ENCODE data around the gene DNAJC3.
A peak's percentile ranks its signal among the peaks of the same experiment; 100 is the strongest.
"Not testable (repeated sequence)": the region's sequence is repeated elsewhere in the genome, so short reads cannot be mapped to it uniquely, and the experiment has no call there.

The DNAJC3 gene

GRCh38 chr13:95676105-95676761 lies 706 bp upstream of the DNAJC3 start:
- peak; percentile 73 to 74 for DNase-seq

- no peak for DNase-seq
Measured at GRCh38 chr13:95677564-95678266, 776 bp downstream of the DNAJC3 start.

- DNase-seq, result no peak
Measured at GRCh38 chr13:95678967-95679366, 2.0 kb downstream of the DNAJC3 start.

GRCh38 chr13:95679722-95680121 lies 2.8 kb downstream of the DNAJC3 start:
- DNase-seq, result no peak

- DNase-seq, result no peak
Measured at GRCh38 chr13:95684418-95684817, 7.5 kb downstream of the DNAJC3 start.

GRCh38 chr13:95684960-95685359 lies 8.0 kb downstream of the DNAJC3 start:
- not testable (repeated sequence) for DNase-seq

GRCh38 chr13:95689582-95689926 lies 12.6 kb downstream of the DNAJC3 start:
- no peak for DNase-seq

GRCh38 chr13:95690986-95691385 lies 14.0 kb downstream of the DNAJC3 start:
- not testable (repeated sequence) for DNase-seq

- DNase-seq, result no peak
Measured at GRCh38 chr13:95697052-95697680, 20.2 kb downstream of the DNAJC3 start.

- DNase-seq, result peak; percentile 73 to 80
Measured at GRCh38 chr13:95698047-95698749, 21.3 kb downstream of the DNAJC3 start.

- DNase-seq, result no peak
Measured at GRCh38 chr13:95703576-95703975, 26.6 kb downstream of the DNAJC3 start.

GRCh38 chr13:95704510-95704909 lies 27.6 kb downstream of the DNAJC3 start:
- DNase-seq, result peak; percentile 19 to 52

GRCh38 chr13:95706356-95706755 lies 29.4 kb downstream of the DNAJC3 start:
- no peak for DNase-seq

GRCh38 chr13:95707035-95707434 lies 30.1 kb downstream of the DNAJC3 start:
- DNase-seq, result no peak

- DNase-seq, result no peak
Measured at GRCh38 chr13:95707442-95708390, 30.8 kb downstream of the DNAJC3 start.

- DNase-seq, result no peak
Measured at GRCh38 chr13:95708391-95708774, 31.4 kb downstream of the DNAJC3 start.

GRCh38 chr13:95708811-95709500 lies 32.0 kb downstream of the DNAJC3 start:
- no peak for DNase-seq

GRCh38 chr13:95710313-95710712 lies 33.4 kb downstream of the DNAJC3 start:
- DNase-seq, result no peak

- DNase-seq, result not testable (repeated sequence)
Measured at GRCh38 chr13:95712846-95713245, 35.9 kb downstream of the DNAJC3 start.

- DNase-seq, result no peak
Measured at GRCh38 chr13:95713651-95714050, 36.7 kb downstream of the DNAJC3 start.

- no peak for DNase-seq
Measured at GRCh38 chr13:95714142-95714832, 37.3 kb downstream of the DNAJC3 start.
